MM.1S (cell line): ENCODE results near the gene ELOB.

Source experiments
- EZH2 ChIP-seq: fragments of 300-600 bp; sonication (generic); optimal IDR thresholded peaks from 2 replicates; pipeline ENCODE3; 2017; ENCODE audit warnings: low read depth, mild to moderate bottlenecking, antibody characterized with exemption, low read length, mixed read lengths
- TF ChIP-seq, protein P1 (sequence below): fragments of 300-600 bp; sonication (generic); IDR thresholded peaks from 2 replicates; pipeline ENCODE4 v1.5.1; 2016; ENCODE audit warnings: antibody characterized with exemption, low read length, mixed read lengths

DNA sequence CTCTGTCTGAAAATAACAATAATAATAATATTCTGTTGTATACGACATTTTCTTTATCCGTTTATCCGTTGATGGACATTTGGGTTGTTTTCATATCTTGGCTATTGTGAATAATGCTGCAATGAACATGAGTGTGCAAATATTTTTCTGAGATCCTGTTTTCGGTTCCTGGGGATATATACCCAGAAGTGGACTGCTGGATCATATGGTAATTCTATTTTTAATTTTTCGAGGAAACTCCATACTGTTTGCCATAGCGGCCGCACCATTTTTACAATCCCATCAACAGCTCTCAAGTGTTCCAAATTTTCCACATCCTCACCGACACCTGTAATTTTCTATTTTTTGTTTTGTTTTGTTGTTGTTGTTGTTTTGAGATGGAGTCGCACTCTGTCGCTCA, 15.9 kb upstream of the ELOB start:
- TF ChIP-seq, protein P1, sequence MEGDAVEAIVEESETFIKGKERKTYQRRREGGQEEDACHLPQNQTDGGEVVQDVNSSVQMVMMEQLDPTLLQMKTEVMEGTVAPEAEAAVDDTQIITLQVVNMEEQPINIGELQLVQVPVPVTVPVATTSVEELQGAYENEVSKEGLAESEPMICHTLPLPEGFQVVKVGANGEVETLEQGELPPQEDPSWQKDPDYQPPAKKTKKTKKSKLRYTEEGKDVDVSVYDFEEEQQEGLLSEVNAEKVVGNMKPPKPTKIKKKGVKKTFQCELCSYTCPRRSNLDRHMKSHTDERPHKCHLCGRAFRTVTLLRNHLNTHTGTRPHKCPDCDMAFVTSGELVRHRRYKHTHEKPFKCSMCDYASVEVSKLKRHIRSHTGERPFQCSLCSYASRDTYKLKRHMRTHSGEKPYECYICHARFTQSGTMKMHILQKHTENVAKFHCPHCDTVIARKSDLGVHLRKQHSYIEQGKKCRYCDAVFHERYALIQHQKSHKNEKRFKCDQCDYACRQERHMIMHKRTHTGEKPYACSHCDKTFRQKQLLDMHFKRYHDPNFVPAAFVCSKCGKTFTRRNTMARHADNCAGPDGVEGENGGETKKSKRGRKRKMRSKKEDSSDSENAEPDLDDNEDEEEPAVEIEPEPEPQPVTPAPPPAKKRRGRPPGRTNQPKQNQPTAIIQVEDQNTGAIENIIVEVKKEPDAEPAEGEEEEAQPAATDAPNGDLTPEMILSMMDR, result no peak
- no peak for TF ChIP-seq EZH2
